HepG2 (cell line): Measurements from ENCODE around the gene ANKLE1. TPM values are rescaled to one million over a fixed set of nuclear protein-coding genes. Genes with fewer than 3 reads are reported as not detected.

Experiments
- CTCF ChIP-seq: sonication (generic); formaldehyde crosslinking; IDR thresholded peaks from 2 replicates; pipeline ENCODE4 v1.5.0; 2020; ENCODE audit warnings: mild to moderate bottlenecking, missing genetic modification reagents, moderate library complexity
- IRF9 ChIP-seq: sonication (generic); formaldehyde crosslinking; IDR thresholded peaks from 2 replicates; pipeline ENCODE4 v1.8.0; 2022; ENCODE audit warnings: missing genetic modification reagents, mild to moderate bottlenecking, borderline replicate concordance
- PBX2 ChIP-seq: IDR thresholded peaks from 2 replicates; pipeline ENCODE4 v1.6.1; 2016; ENCODE audit warnings: control low read depth
- PITX1 ChIP-seq: sonication (generic); formaldehyde crosslinking; IDR thresholded peaks from 2 replicates; pipeline ENCODE4 v1.5.1; 2020; ENCODE audit warnings: mild to moderate bottlenecking, missing genetic modification reagents
- PTBP1 ChIP-seq: fragments of 200-400 bp; formaldehyde crosslinking; IDR thresholded peaks from 2 replicates; pipeline ENCODE4 v1.6.1; 2018; ENCODE audit warnings: low read length, low read depth; ENCODE audit not compliant: poor library complexity, severe bottlenecking
- SCMH1 ChIP-seq: sonication (generic); formaldehyde crosslinking; IDR thresholded peaks from 2 replicates; pipeline ENCODE4 v1.9.0; 2021; ENCODE audit warnings: missing genetic modification reagents, mild to moderate bottlenecking, borderline replicate concordance
- SNAPC4 ChIP-seq: sonication (generic); formaldehyde crosslinking; IDR thresholded peaks from 2 replicates; pipeline ENCODE4 v1.4.0; 2020; ENCODE audit warnings: mild to moderate bottlenecking, missing genetic modification reagents
- TCF12 ChIP-seq, 2 experiments: fragments of 450-650 bp in 1 of 2; sonication (generic) in 1 of 2; formaldehyde crosslinking in 1 of 2; IDR thresholded peaks; 2 replicates each; pipeline versions ENCODE4 v1.6.1 to v1.8.0; 2017 to 2022; ENCODE audit warnings: antibody characterized with exemption in 1 of 2, mild to moderate bottlenecking in 1 of 2, missing genetic modification reagents in 1 of 2, moderate library complexity in 1 of 2
- ZNF292 ChIP-seq: sonication (generic); formaldehyde crosslinking; IDR thresholded peaks from 2 replicates; pipeline ENCODE4 v1.8.1; 2022; ENCODE audit warnings: mild to moderate bottlenecking, low read depth, missing genetic modification reagents, borderline replicate concordance
- ZNF350 ChIP-seq: sonication (generic); formaldehyde crosslinking; IDR thresholded peaks from 2 replicates; pipeline ENCODE4 v1.4.0; 2020; ENCODE audit warnings: mild to moderate bottlenecking, low read depth, missing genetic modification reagents, borderline replicate concordance
- ZNF512 ChIP-seq: sonication (generic); formaldehyde crosslinking; IDR thresholded peaks from 2 replicates; pipeline ENCODE4 v1.4.0; 2020; ENCODE audit warnings: mild to moderate bottlenecking, missing genetic modification reagents
- ZNF563 ChIP-seq: sonication (generic); formaldehyde crosslinking; IDR thresholded peaks from 2 replicates; pipeline ENCODE4 v1.8.0; 2022; ENCODE audit warnings: mild to moderate bottlenecking, moderate library complexity, missing genetic modification reagents
- ZNF687 ChIP-seq: sonication (generic); formaldehyde crosslinking; IDR thresholded peaks from 2 replicates; pipeline ENCODE4 v1.5.1; 2020; ENCODE audit warnings: mild to moderate bottlenecking, missing genetic modification reagents, moderate library complexity
- polyA plus RNA-seq, 8 experiments: library from polyadenylated mRNA; depleted of rRNA in 3 of 8; stranded (reverse) in 7 of 8; unstranded in 1 of 8; fragments of >200 nt; fragmentation: Illumina TruSeq in 4 of 8; extraction: Trizol in 4 of 8; gene quantifications; 2 replicates each; pipeline versions ENCODE4 v1.2.1 to v1.2.3, GENCODE V29; 2011 to 2016; ENCODE audit warnings: low read depth in 4 of 8, missing spikeins in 1 of 8, mixed read lengths in 1 of 8; ENCODE audit not compliant: insufficient read depth in 1 of 8
- total RNA-seq, 5 experiments: library from RNA; depleted of rRNA; stranded (reverse); fragments of >200 nt; fragmentation: Illumina TruSeq; extraction: Trizol; gene quantifications; 2 replicates each; pipeline ENCODE4 v1.2.3, GENCODE V29; 2016; ENCODE audit warnings: low read depth in 1 of 5

ANKLE1 gene
- total and polyA plus RNA-seq, 2 of the 13 experiments (the other 11 are each of a cell fraction or from before 2014, with no cell fraction given): 0.69 to 1.5 TPM

GRCh38 chr19:17289489-17289888 lies 7.8 kb downstream of the ANKLE1 start (continued):
- no peak for TF ChIP-seq ZNF512
- TF ChIP-seq TCF12 (IDR thresholded peaks at IDR 0.05): no peak
- TF ChIP-seq TCF12 (CRISPR knock-in tag; IDR thresholded peaks at IDR 0.05): no peak
- no peak for TF ChIP-seq IRF9 (CRISPR knock-in tag)
- peak; percentile 21; the same call in 1 of the 2 replicates for TF ChIP-seq ZNF687 (CRISPR knock-in tag)
- TF ChIP-seq ZNF563 (CRISPR knock-in tag): no peak
- TF ChIP-seq SCMH1: no peak
- TF ChIP-seq SNAPC4 (CRISPR knock-in tag): no peak
- peak; percentile 88 for TF ChIP-seq PBX2 (CRISPR knock-in tag)
- no peak for TF ChIP-seq ZNF350 (CRISPR knock-in tag)
- TF ChIP-seq CTCF: 0 out of 2 replicates have a peak, but pooled peaks have one; percentile 3
- TF ChIP-seq PITX1 (CRISPR knock-in tag): no peak
- no peak for TF ChIP-seq PTBP1
- TF ChIP-seq ZNF292 (CRISPR knock-in tag): no peak
